SK-N-SH (cell line): ENCODE results near the gene C8G. TPM values are rescaled to one million over a fixed set of nuclear protein-coding genes. Genes with fewer than 3 reads are reported as not detected.

Experiments
- CTCF ChIA-PET: fragments of 300-600, 350-600 bp; formaldehyde crosslinking; extraction: SDS; loops from one replicate; lab custom pipeline; 2021; lab: Yijun Ruan, JAX
- POLR2A ChIA-PET: fragments of 350-600 bp; sonication (Branson Sonifier 250); formaldehyde crosslinking; extraction: SDS; loops from one replicate; lab custom pipeline; 2020; ENCODE audit warnings: antibody characterized with exemption, inconsistent platforms; lab: Yijun Ruan, JAX
- DNase-seq: peaks from one replicate; pipeline ENCODE4 v3.0.0; 2012
- H2AFZ ChIP-seq: fragments of 200-600 bp; sonication (generic); 2 replicates; pipeline ENCODE4 v1.8.1; 2016; ENCODE audit warnings: antibody characterized with exemption, mild to moderate bottlenecking, low read depth
- H3F3A ChIP-seq: fragments of 200-600 bp; sonication (generic); replicated peaks from 2 replicates; pipeline ENCODE3; 2016; ENCODE audit warnings: antibody characterized with exemption, mild to moderate bottlenecking; ENCODE audit not compliant: insufficient read depth
- H3K27ac ChIP-seq, 2 experiments: fragments of 200-500 bp in 1 of 2; fragments of 200-600 bp in 1 of 2; sonication (Bioruptor generic) in 1 of 2; sonication (generic), shearing (Covaris generic) in 1 of 2; 2 replicates each; pipeline versions ENCODE4 v1.5.1 to v1.6.1; 2014 to 2016; ENCODE audit warnings: low read depth in 2 of 2, inconsistent platforms in 1 of 2, low read length in 1 of 2, mild to moderate bottlenecking in 1 of 2, mixed read lengths in 1 of 2
- H3K27me3 ChIP-seq: fragments of 200-600 bp; sonication (generic), shearing (Covaris generic); 2 replicates; pipeline ENCODE4 v1.6.1; 2016; ENCODE audit warnings: mixed run types; ENCODE audit not compliant: insufficient read depth
- H3K36me3 ChIP-seq, 2 experiments: fragments of 200-500 bp in 1 of 2; fragments of 200-600 bp in 1 of 2; sonication (Bioruptor generic) in 1 of 2; sonication (generic) in 1 of 2; replicated peaks in 1 of 2; 2 replicates each; pipeline versions ENCODE3 to v1.5.1; 2014 to 2016; ENCODE audit warnings: low read length in 1 of 2, mild to moderate bottlenecking in 1 of 2; ENCODE audit not compliant: insufficient read depth in 2 of 2, control insufficient read depth in 1 of 2
- H3K4me1 ChIP-seq, 2 experiments: fragments of 200-500 bp in 1 of 2; fragments of 200-600 bp in 1 of 2; sonication (Bioruptor generic) in 1 of 2; sonication (generic), shearing (Covaris generic) in 1 of 2; 2 replicates each; pipeline versions ENCODE4 v1.5.1 to v1.6.1; 2014 to 2016; ENCODE audit warnings: low read depth in 1 of 2, low read length in 1 of 2, mixed run types in 1 of 2; ENCODE audit not compliant: insufficient read depth in 2 of 2, control insufficient read depth in 1 of 2
- H3K4me2 ChIP-seq: fragments of 200-600 bp; sonication (generic), shearing (Covaris generic); 2 replicates; pipeline ENCODE4 v1.6.1; 2017; ENCODE audit warnings: mixed run types
- H3K4me3 ChIP-seq, 2 experiments: fragments of 200-500 bp in 1 of 2; fragments of 200-600 bp in 1 of 2; sonication (Bioruptor generic) in 1 of 2; sonication (generic), shearing (Covaris generic) in 1 of 2; 2 replicates each; pipeline versions ENCODE4 v1.5.1 to v1.8.1; 2014 to 2016; ENCODE audit warnings: low read depth in 2 of 2, inconsistent platforms in 1 of 2, low read length in 1 of 2, mild to moderate bottlenecking in 1 of 2, mixed read lengths in 1 of 2, moderate library complexity in 1 of 2
- H3K79me2 ChIP-seq: fragments of 200-600 bp; sonication (generic); 2 replicates; pipeline ENCODE4 v1.8.1; 2017; ENCODE audit warnings: mild to moderate bottlenecking; ENCODE audit not compliant: insufficient read depth
- H3K9ac ChIP-seq: fragments of 200-600 bp; sonication (generic); 2 replicates; pipeline ENCODE4 v1.6.1; 2017; ENCODE audit warnings: mixed run types
- H3K9me2 ChIP-seq: fragments of 200-600 bp; sonication (generic); 2 replicates; pipeline ENCODE4 v1.6.1; 2017; ENCODE audit warnings: mixed run types
- H3K9me3 ChIP-seq: fragments of 200-600 bp; sonication (generic); 2 replicates; pipeline ENCODE4 v1.6.1; 2017; ENCODE audit warnings: mixed run types, mild to moderate bottlenecking, moderate library complexity
- H4K20me1 ChIP-seq: fragments of 200-600 bp; sonication (generic); 2 replicates; pipeline ENCODE4 v1.6.1; 2017; ENCODE audit warnings: mild to moderate bottlenecking, mixed run types; ENCODE audit not compliant: insufficient read depth
- CHD2 ChIP-seq: fragments of 150-350 bp; IDR thresholded peaks from 2 replicates; pipeline ENCODE4 v1.6.1; 2018; ENCODE audit warnings: low read length; ENCODE audit not compliant: partially characterized antibody
- ELF1 ChIP-seq: IDR thresholded peaks from 2 replicates; pipeline ENCODE4 v1.4.0; 2012
- MAX ChIP-seq: IDR thresholded peaks from 2 replicates; pipeline ENCODE4 v1.4.0; 2012; ENCODE audit warnings: low read depth
- MXI1 ChIP-seq: IDR thresholded peaks from 2 replicates; pipeline ENCODE4 v1.6.1; 2012; ENCODE audit warnings: mild to moderate bottlenecking, low read depth, low read length, improper control_type of control experiment
- NFIC ChIP-seq: IDR thresholded peaks from 2 replicates; pipeline ENCODE4 v1.4.0; 2012; ENCODE audit warnings: borderline replicate concordance
- PBX3 ChIP-seq: IDR thresholded peaks from 2 replicates; pipeline ENCODE4; 2012
- POLR2AphosphoS5 ChIP-seq: IDR thresholded peaks from 2 replicates; pipeline ENCODE4 v1.6.1; 2012; ENCODE audit warnings: low read depth, low read length
- SIN3A ChIP-seq: IDR thresholded peaks from 2 replicates; pipeline ENCODE4 v1.6.1; 2012; ENCODE audit warnings: low read depth, mild to moderate bottlenecking, low read length, moderate library complexity, borderline replicate concordance
- TAF1 ChIP-seq: IDR thresholded peaks from 2 replicates; pipeline ENCODE4 v1.6.1; 2012; ENCODE audit warnings: low read depth, mild to moderate bottlenecking, low read length, moderate library complexity, borderline replicate concordance
- TCF12 ChIP-seq: IDR thresholded peaks from 2 replicates; pipeline ENCODE4 v1.4.0; 2012
- USF2 ChIP-seq: fragments of 150-350 bp; IDR thresholded peaks from 2 replicates; pipeline ENCODE4 v1.6.1; 2017; ENCODE audit warnings: antibody characterized with exemption, low read length, low read depth, borderline replicate concordance
- WGBS: methylation state at CpG from one replicate; pipeline ENCODE4 v1.1.6; 2017; ENCODE audit warnings: low lambda C conversion rate; 5-methylcytosine and 5-hydroxymethylcytosine counted together
- polyA plus RNA-seq, 3 experiments: library from polyadenylated mRNA; depleted of rRNA; stranded (reverse); fragments of >200 nt; gene quantifications; 2 replicates each; pipeline ENCODE4 v1.2.3, GENCODE V29; 2012
- TF ChIP-seq, protein P1 (sequence below): IDR thresholded peaks from 2 replicates; pipeline ENCODE4 v1.4.0; 2012; ENCODE audit warnings: low read depth, borderline replicate concordance
- TF ChIP-seq, protein P2 (sequence below): IDR thresholded peaks from 2 replicates; pipeline ENCODE4 v1.6.1; 2012; ENCODE audit warnings: mild to moderate bottlenecking, low read depth, low read length, moderate library complexity
- TF ChIP-seq, protein P3 (sequence below): fragments of 200-600 bp; sonication (generic); IDR thresholded peaks from 2 replicates; pipeline ENCODE4 v1.6.1; 2017; ENCODE audit warnings: antibody characterized with exemption, mild to moderate bottlenecking, moderate library complexity

The C8G gene
- polyA plus RNA-seq, 1 of the 3 experiments (the other 2 are of a cell fraction): 0.28 TPM

DNA sequence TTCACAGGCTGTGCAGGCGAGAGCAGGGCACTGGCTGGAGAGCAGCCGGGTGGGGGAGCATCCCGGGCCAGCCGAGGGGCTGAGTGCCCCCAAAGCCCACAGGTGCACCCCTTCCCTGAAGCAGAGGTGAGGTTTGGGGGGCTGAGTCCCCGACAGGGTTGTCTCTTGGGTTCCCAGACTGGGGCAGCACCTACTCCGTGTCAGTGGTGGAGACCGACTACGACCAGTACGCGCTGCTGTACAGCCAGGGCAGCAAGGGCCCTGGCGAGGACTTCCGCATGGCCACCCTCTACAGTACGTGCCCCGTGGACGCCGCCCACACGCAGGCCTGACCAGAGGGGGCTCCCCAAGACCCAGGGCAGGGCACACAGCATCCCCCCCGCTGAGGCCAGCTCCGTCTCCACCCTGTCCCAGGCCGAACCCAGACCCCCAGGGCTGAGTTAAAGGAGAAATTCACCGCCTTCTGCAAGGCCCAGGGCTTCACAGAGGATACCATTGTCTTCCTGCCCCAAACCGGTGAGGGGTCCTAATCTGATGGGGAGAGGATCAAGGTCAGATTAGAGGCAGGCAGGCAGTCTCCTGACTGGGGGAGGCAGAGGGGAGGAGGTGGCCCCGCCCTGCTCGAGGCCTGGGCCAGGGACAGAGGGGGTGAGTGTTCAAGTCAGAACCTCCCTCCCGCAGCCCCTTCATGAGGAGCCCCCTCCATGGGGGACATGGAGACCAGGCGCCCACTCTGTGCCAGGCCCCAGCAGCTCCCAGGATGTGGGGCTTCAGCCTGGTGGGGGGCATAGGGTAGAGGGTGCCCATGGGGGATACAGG is 34.9 kb downstream of the C8G start:
- Histone ChIP-seq H3K9ac (no peak overlapping the region), H3K79me2 (no peaks in the 10 kb centered on the region), H3K4me3 (no peak overlapping the region), H2AFZ (no peak overlapping the region), H3K4me2 (no peak overlapping the region), H3K36me3 (no peaks in the 10 kb centered on the region), H3F3A (peaks cover 4% of the 10 kb centered on the region), H3K27ac (no peak overlapping the region), H4K20me1 (no peaks in the 10 kb centered on the region), H3K4me1 (peaks cover 0 to 27% of the 10 kb centered on the region in 2 experiments; a peak in 1 of 4 replicates), H3K9me3 (no peaks in the 10 kb centered on the region), H3K27me3 (no peaks in the 10 kb centered on the region), H3K9me2 (no peaks in the 10 kb centered on the region)
- ChIA-PET POLR2A (no interaction called here), CTCF (interaction anchor here (1.4 to 3.6 kb wide), 2 partner anchors 49 to 55 kb away, joined by 4 to 14 read pairs; partner anchors contain the start of gene ABCA2)
- no peak for DNase-seq
- 89% methylated on average over 5 of the region's 26 CpGs for WGBS
- TF ChIP-seq TAF1 (no peak), PBX3 (no peak), USF2 (no peak), SIN3A (no peak), MXI1 (no peak)
- TF ChIP-seq, protein P1, sequence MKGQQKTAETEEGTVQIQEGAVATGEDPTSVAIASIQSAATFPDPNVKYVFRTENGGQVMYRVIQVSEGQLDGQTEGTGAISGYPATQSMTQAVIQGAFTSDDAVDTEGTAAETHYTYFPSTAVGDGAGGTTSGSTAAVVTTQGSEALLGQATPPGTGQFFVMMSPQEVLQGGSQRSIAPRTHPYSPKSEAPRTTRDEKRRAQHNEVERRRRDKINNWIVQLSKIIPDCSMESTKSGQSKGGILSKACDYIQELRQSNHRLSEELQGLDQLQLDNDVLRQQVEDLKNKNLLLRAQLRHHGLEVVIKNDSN: no peak

DNA sequence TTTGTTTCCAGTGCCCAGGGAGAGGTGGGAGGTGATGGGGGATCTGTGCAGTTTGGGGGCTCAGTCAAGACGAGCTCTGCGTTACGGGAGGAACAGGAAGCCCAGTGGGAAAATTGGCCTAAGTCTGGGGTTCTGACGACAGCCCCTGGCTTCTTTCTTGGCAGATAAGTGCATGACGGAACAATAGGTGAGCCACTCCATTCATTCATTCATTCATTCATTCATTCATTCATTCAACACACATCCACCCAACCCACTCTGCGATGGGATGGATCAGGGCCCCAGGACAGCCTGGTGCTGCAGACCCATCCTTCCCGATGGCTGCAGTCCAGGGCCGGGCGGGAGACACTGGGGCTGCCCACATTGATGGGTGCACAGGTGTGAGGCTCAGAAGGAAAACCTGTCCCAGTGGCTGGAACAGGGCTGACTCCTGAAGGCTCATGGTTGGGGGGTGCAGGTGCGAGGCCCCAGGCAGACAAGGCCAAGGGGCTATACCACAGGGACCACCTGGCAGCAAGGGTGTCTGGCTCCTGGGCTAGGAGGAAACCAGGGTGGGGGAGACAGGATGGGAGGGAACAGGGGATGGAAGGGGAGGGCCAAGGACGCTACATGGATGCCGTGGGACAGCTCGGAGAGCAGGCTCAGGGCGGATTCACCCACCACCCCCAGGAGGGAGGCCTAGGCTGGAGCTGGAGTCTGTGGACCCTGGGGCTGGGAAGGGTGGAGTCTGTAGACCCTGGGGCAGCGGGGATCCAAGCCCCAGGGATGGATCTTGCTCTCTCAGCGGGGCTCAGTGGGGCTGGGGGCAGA is 35.8 kb downstream of the C8G start:
- ChIA-PET POLR2A (no interaction called here), CTCF (interaction anchor here (1.1 to 3.6 kb wide), 4 partner anchors 10 to 54 kb away, joined by 3 to 14 read pairs (median 9); partner anchors contain the start of gene ABCA2)
- Histone ChIP-seq H3K9ac (no peak overlapping the region), H3K4me1 (peaks cover 0 to 18% of the 10 kb centered on the region in 2 experiments; a peak in 1 of 4 replicates), H3K4me3 (no peak overlapping the region), H3K9me3 (no peaks in the 10 kb centered on the region), H4K20me1 (no peaks in the 10 kb centered on the region), H3F3A (peaks cover 4% of the 10 kb centered on the region), H3K36me3 (no peaks in the 10 kb centered on the region), H2AFZ (no peak overlapping the region), H3K27ac (no peak overlapping the region), H3K4me2 (no peak overlapping the region), H3K27me3 (no peaks in the 10 kb centered on the region), H3K9me2 (no peaks in the 10 kb centered on the region), H3K79me2 (no peaks in the 10 kb centered on the region)
- WGBS: 94% methylated on average over 14 of the region's 16 CpGs
- DNase-seq: no peak
- TF ChIP-seq USF2 (no peak), TCF12 (no peak), NFIC (no peak), ELF1 (no peak), CHD2 (no peak), MAX (no peak), POLR2AphosphoS5 (no peak), TAF1 (no peak)
- TF ChIP-seq, protein P2, sequence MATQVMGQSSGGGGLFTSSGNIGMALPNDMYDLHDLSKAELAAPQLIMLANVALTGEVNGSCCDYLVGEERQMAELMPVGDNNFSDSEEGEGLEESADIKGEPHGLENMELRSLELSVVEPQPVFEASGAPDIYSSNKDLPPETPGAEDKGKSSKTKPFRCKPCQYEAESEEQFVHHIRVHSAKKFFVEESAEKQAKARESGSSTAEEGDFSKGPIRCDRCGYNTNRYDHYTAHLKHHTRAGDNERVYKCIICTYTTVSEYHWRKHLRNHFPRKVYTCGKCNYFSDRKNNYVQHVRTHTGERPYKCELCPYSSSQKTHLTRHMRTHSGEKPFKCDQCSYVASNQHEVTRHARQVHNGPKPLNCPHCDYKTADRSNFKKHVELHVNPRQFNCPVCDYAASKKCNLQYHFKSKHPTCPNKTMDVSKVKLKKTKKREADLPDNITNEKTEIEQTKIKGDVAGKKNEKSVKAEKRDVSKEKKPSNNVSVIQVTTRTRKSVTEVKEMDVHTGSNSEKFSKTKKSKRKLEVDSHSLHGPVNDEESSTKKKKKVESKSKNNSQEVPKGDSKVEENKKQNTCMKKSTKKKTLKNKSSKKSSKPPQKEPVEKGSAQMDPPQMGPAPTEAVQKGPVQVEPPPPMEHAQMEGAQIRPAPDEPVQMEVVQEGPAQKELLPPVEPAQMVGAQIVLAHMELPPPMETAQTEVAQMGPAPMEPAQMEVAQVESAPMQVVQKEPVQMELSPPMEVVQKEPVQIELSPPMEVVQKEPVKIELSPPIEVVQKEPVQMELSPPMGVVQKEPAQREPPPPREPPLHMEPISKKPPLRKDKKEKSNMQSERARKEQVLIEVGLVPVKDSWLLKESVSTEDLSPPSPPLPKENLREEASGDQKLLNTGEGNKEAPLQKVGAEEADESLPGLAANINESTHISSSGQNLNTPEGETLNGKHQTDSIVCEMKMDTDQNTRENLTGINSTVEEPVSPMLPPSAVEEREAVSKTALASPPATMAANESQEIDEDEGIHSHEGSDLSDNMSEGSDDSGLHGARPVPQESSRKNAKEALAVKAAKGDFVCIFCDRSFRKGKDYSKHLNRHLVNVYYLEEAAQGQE: no peak
- TF ChIP-seq, protein P3, sequence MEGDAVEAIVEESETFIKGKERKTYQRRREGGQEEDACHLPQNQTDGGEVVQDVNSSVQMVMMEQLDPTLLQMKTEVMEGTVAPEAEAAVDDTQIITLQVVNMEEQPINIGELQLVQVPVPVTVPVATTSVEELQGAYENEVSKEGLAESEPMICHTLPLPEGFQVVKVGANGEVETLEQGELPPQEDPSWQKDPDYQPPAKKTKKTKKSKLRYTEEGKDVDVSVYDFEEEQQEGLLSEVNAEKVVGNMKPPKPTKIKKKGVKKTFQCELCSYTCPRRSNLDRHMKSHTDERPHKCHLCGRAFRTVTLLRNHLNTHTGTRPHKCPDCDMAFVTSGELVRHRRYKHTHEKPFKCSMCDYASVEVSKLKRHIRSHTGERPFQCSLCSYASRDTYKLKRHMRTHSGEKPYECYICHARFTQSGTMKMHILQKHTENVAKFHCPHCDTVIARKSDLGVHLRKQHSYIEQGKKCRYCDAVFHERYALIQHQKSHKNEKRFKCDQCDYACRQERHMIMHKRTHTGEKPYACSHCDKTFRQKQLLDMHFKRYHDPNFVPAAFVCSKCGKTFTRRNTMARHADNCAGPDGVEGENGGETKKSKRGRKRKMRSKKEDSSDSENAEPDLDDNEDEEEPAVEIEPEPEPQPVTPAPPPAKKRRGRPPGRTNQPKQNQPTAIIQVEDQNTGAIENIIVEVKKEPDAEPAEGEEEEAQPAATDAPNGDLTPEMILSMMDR: no peak
